ENCODE data around the gene NGB.

Gene NGB

GRCh38 chr14:77314539-77315457, 43.8 kb upstream of the NGB start:
- TF ChIP-seq, protein P1, sequence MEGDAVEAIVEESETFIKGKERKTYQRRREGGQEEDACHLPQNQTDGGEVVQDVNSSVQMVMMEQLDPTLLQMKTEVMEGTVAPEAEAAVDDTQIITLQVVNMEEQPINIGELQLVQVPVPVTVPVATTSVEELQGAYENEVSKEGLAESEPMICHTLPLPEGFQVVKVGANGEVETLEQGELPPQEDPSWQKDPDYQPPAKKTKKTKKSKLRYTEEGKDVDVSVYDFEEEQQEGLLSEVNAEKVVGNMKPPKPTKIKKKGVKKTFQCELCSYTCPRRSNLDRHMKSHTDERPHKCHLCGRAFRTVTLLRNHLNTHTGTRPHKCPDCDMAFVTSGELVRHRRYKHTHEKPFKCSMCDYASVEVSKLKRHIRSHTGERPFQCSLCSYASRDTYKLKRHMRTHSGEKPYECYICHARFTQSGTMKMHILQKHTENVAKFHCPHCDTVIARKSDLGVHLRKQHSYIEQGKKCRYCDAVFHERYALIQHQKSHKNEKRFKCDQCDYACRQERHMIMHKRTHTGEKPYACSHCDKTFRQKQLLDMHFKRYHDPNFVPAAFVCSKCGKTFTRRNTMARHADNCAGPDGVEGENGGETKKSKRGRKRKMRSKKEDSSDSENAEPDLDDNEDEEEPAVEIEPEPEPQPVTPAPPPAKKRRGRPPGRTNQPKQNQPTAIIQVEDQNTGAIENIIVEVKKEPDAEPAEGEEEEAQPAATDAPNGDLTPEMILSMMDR (IDR thresholded peaks at IDR 0.05; ENCODE audit: low read depth, low read length) = no peak
- no peak overlapping the region for H3K4me3 ChIP-seq (ENCODE audit: low read depth, low read length)

DNA sequence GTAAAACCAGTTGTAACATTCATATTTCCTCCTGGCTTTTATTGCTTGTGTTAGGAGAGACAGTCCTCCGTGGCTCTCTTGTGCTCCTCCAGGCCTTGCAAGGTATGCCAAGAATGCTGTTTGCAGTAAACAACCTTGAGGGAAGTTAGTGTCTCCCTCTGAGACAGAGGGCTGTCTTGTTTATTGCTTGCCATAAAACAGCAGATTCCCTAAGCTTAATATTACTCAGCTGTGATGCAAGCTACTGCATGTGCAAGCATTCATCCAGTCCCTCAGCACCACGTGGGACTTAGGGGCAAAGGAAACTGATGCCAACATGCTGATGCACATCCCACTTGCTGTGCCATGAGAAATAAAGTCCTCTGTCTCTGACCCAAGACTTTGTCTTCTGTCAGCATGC, 43.0 kb upstream of the NGB start:
- TF ChIP-seq, protein P1 (IDR thresholded peaks at IDR 0.05; ENCODE audit: low read depth, low read length) = no peak
- H3K4me3 ChIP-seq (ENCODE audit: low read depth, low read length) = no peak overlapping the region

- TF ChIP-seq, protein P1 (IDR thresholded peaks at IDR 0.05; ENCODE audit: low read depth, low read length) = no peak
- no peak overlapping the region for H3K4me3 ChIP-seq (ENCODE audit: low read depth, low read length)
Measured at GRCh38 chr14:77313371-77313770, 42.4 kb upstream of the NGB start.

GRCh38 chr14:77311217-77311616, 40.2 kb upstream of the NGB start:
- no peak overlapping the region for H3K4me3 ChIP-seq (ENCODE audit: low read depth, low read length)
- TF ChIP-seq, protein P1 (IDR thresholded peaks at IDR 0.05; ENCODE audit: low read depth, low read length) = no peak

- H3K4me3 ChIP-seq (ENCODE audit: low read depth, low read length) = no peak overlapping the region
- TF ChIP-seq, protein P1 (IDR thresholded peaks at IDR 0.05; ENCODE audit: low read depth, low read length) = no peak
Measured at GRCh38 chr14:77310026-77310425, 39.0 kb upstream of the NGB start.

DNA sequence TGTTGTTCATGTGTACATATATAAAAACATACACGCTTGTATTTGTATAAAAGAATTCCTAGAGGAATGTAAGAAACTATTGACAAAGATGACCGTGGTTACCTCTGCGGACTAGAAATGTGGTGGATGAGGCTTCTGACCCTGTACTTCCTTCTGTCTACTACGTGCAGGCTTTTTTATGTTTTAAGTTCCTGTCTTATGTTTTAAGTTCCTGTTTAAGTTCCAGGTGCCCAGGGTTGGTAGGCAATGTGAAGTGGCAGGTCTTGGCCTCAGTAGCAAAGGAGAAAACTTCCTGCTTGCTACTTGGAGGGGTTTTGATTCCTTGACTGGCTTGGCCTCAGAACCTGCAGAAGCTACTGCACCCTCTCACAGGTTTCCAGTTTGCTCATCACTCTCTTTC, 38.1 kb upstream of the NGB start:
- no peak overlapping the region for H3K4me3 ChIP-seq (ENCODE audit: low read depth, low read length)

More for the DNA sequence above, 38.1 kb upstream of the NGB start:
- TF ChIP-seq, protein P1 (IDR thresholded peaks at IDR 0.05; ENCODE audit: low read depth, low read length) = no peak

Data from WI38 (cell line).